Ovary (tissue), 3 donors: ENCODE data around the gene ST6GAL1.

Source experiments
- CTCF ChIP-seq, 3 donors: fragments of 450-650 bp in 2 of 3; fragments of 200-600 bp in 1 of 3; IDR thresholded peaks; one replicate each; pipeline versions ENCODE4 v1.5.1 to v1.8.0; 2016 to 2022; ENCODE audit warnings: antibody characterized with exemption in 3 of 3, mild to moderate bottlenecking in 1 of 3
- EP300 ChIP-seq: sonication (generic); formaldehyde crosslinking; IDR thresholded peaks from one replicate; pipeline ENCODE4 v1.6.1; 2017; ENCODE audit warnings: antibody characterized with exemption
- POLR2A ChIP-seq: fragments of 450-650 bp; IDR thresholded peaks from one replicate; pipeline ENCODE4 v1.6.1; 2017; ENCODE audit warnings: antibody characterized with exemption, mild to moderate bottlenecking, moderate library complexity
- donor health status: DM: no; HTN: no; CAD: no.

- no peak for TF ChIP-seq EP300
- no peak for TF ChIP-seq CTCF (IDR thresholded peaks at IDR 0.05)
- no peak for TF ChIP-seq POLR2A
Observed at GRCh38 chr3:187068787-187069186, 138.5 kb downstream of the ST6GAL1 start.
